ENCODE data around the gene RASGRP3.

RASGRP3 gene

GRCh38 chr2:33605056-33605455, 128.6 kb downstream of the RASGRP3 start:
- peaks cover 0 to 10% (median 0%) of the 10 kb centered on the region in 5 donors for H3K4me1 ChIP-seq (ENCODE audit: control insufficient read depth in 5 of 5, insufficient read depth in 5 of 5, low read length in 5 of 5)
- H3K27ac ChIP-seq (ENCODE audit: low read depth, low read length) = no peak overlapping the region
- H3K27me3 ChIP-seq (ENCODE audit: control insufficient read depth in 5 of 5, insufficient read depth in 4 of 5, low read length in 5 of 5) = no peaks in the 10 kb centered on the region
- no peak overlapping the region for H3K4me3 ChIP-seq (ENCODE audit: low read depth in 1 of 5, low read length in 5 of 5)
- H3K36me3 ChIP-seq (ENCODE audit: control insufficient read depth in 5 of 5, insufficient read depth in 5 of 5, low read length in 5 of 5) = no peaks in the 10 kb centered on the region
- peak overlapping the region in 1 of 5 donors; percentile 3 for H3K9ac ChIP-seq (ENCODE audit: low read length in 5 of 5)
- H3K9me3 ChIP-seq (ENCODE audit: control insufficient read depth in 5 of 5, low read length in 5 of 5) = no peaks in the 10 kb centered on the region

GRCh38 chr2:33606100-33606499, 129.7 kb downstream of the RASGRP3 start:
- no peak overlapping the region for H3K4me3 ChIP-seq (ENCODE audit: low read depth in 1 of 5, low read length in 5 of 5)
- H3K36me3 ChIP-seq (ENCODE audit: control insufficient read depth in 5 of 5, insufficient read depth in 5 of 5, low read length in 5 of 5) = no peaks in the 10 kb centered on the region

GRCh38 chr2:33606622-33607021, 130.2 kb downstream of the RASGRP3 start:
- peaks cover 0 to 10% (median 0%) of the 10 kb centered on the region in 5 donors for H3K4me1 ChIP-seq (ENCODE audit: control insufficient read depth in 5 of 5, insufficient read depth in 5 of 5, low read length in 5 of 5)
- no peaks in the 10 kb centered on the region for H3K9me3 ChIP-seq (ENCODE audit: control insufficient read depth in 5 of 5, low read length in 5 of 5)
- no peaks in the 10 kb centered on the region for H3K27me3 ChIP-seq (ENCODE audit: control insufficient read depth in 5 of 5, insufficient read depth in 4 of 5, low read length in 5 of 5)
- H3K9ac ChIP-seq (ENCODE audit: low read length in 5 of 5) = no peak overlapping the region
- H3K27ac ChIP-seq (ENCODE audit: low read depth, low read length) = no peak overlapping the region
- no peaks in the 10 kb centered on the region for H3K36me3 ChIP-seq (ENCODE audit: control insufficient read depth in 5 of 5, insufficient read depth in 5 of 5, low read length in 5 of 5)
- H3K4me3 ChIP-seq (ENCODE audit: low read depth in 1 of 5, low read length in 5 of 5) = no peak overlapping the region

More at GRCh38 chr2:33606100-33606499, 129.7 kb downstream of the RASGRP3 start:
- H3K9ac ChIP-seq (ENCODE audit: low read length in 5 of 5) = no peak overlapping the region
- H3K27me3 ChIP-seq (ENCODE audit: control insufficient read depth in 5 of 5, insufficient read depth in 4 of 5, low read length in 5 of 5) = no peaks in the 10 kb centered on the region
- H3K9me3 ChIP-seq (ENCODE audit: control insufficient read depth in 5 of 5, low read length in 5 of 5) = no peaks in the 10 kb centered on the region
- no peak overlapping the region for H3K27ac ChIP-seq (ENCODE audit: low read depth, low read length)
- H3K4me1 ChIP-seq (ENCODE audit: control insufficient read depth in 5 of 5, insufficient read depth in 5 of 5, low read length in 5 of 5) = peaks cover 0 to 10% (median 0%) of the 10 kb centered on the region in 5 donors

DNA sequence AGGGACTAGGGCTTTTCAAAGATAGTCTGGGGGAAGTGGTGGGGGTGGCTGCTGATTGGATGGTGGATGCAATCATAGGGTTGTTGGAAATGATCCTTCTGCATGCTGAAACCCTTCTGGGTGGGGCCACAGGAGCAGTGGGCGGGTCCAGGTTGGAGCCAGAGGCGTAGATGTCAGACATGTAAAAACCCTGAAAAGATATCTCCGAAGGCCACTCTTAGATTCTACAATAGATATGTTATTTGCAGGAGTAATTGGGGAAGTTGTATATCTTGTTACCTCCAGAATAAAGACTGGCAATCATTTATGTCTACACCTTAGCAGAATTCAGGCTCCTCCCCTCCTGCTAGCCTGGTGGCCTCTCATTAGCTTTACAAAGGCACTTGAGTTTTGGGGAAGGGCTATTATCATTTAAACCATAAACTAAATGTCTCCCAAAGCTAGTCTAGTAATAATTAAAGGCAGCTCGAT, 130.8 kb downstream of the RASGRP3 start:
- H3K9me3 ChIP-seq (ENCODE audit: control insufficient read depth in 5 of 5, low read length in 5 of 5) = no peaks in the 10 kb centered on the region
- no peak overlapping the region for H3K27ac ChIP-seq (ENCODE audit: low read depth, low read length)
- no peak overlapping the region for H3K4me3 ChIP-seq (ENCODE audit: low read depth in 1 of 5, low read length in 5 of 5)
- no peaks in the 10 kb centered on the region for H3K36me3 ChIP-seq (ENCODE audit: control insufficient read depth in 5 of 5, insufficient read depth in 5 of 5, low read length in 5 of 5)
- H3K27me3 ChIP-seq (ENCODE audit: control insufficient read depth in 5 of 5, insufficient read depth in 4 of 5, low read length in 5 of 5) = no peaks in the 10 kb centered on the region
- no peak overlapping the region for H3K9ac ChIP-seq (ENCODE audit: low read length in 5 of 5)
- peaks cover 0 to 10% (median 0%) of the 10 kb centered on the region in 5 donors for H3K4me1 ChIP-seq (ENCODE audit: control insufficient read depth in 5 of 5, insufficient read depth in 5 of 5, low read length in 5 of 5)

DNA sequence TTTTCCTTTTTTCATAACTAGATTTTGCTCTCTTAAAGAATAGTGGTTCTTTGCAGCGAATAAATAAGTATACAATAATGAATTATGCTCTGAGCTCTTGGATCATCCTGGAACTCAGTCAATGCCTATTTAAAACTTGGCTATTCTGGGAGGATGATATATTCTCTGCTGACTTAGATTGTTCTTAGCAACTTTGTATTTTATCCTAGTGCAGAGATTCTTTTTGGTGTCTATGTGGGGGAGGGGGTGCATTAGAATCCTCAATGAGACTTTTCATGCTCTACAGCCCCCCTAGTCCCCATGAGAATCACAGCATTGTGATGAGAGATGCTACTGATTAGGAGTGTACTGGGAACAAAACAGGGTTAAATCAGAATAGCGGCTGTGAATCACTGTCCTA, 131.5 kb downstream of the RASGRP3 start:
- no peaks in the 10 kb centered on the region for H3K27me3 ChIP-seq (ENCODE audit: control insufficient read depth in 5 of 5, insufficient read depth in 4 of 5, low read length in 5 of 5)
- H3K9ac ChIP-seq (ENCODE audit: low read length in 5 of 5) = no peak overlapping the region
- H3K4me1 ChIP-seq (ENCODE audit: control insufficient read depth in 5 of 5, insufficient read depth in 5 of 5, low read length in 5 of 5) = peaks cover 0 to 10% (median 0%) of the 10 kb centered on the region in 5 donors
- H3K27ac ChIP-seq (ENCODE audit: low read depth, low read length) = no peak overlapping the region
- H3K4me3 ChIP-seq (ENCODE audit: low read depth in 1 of 5, low read length in 5 of 5) = no peak overlapping the region
- H3K36me3 ChIP-seq (ENCODE audit: control insufficient read depth in 5 of 5, insufficient read depth in 5 of 5, low read length in 5 of 5) = no peaks in the 10 kb centered on the region
- no peaks in the 10 kb centered on the region for H3K9me3 ChIP-seq (ENCODE audit: control insufficient read depth in 5 of 5, low read length in 5 of 5)

DNA sequence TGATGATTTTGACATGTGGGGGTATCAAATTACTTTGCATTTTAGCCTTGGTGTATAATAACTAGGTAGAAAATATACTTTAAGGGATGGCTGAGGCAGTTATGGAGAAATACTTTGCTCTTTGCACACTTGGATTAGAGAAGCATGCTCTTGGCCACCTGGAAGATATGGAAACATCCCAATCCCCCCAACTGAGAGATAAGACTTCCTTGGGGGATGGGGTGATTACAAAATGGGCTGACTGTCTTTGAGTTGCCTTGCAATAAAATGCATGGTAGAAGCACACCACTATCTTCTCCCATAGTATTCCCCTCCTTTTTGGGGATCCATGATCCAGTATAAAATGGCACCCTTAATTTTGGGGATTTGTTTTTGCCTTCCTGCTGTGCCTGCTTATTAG, 137.7 kb downstream of the RASGRP3 start:
- no peaks in the 10 kb centered on the region for H3K27me3 ChIP-seq (ENCODE audit: control insufficient read depth in 5 of 5, insufficient read depth in 4 of 5, low read length in 5 of 5)
- no peaks in the 10 kb centered on the region for H3K36me3 ChIP-seq (ENCODE audit: control insufficient read depth in 5 of 5, insufficient read depth in 5 of 5, low read length in 5 of 5)
- peaks cover 0 to 6% (median 5%) of the 10 kb centered on the region in 5 donors for H3K9me3 ChIP-seq (ENCODE audit: control insufficient read depth in 5 of 5, low read length in 5 of 5)
- H3K4me3 ChIP-seq (ENCODE audit: low read depth in 1 of 5, low read length in 5 of 5) = no peak overlapping the region
- H3K9ac ChIP-seq (ENCODE audit: low read length in 5 of 5) = no peak overlapping the region
- no peak overlapping the region for H3K27ac ChIP-seq (ENCODE audit: low read depth, low read length)
- H3K4me1 ChIP-seq (ENCODE audit: control insufficient read depth in 5 of 5, insufficient read depth in 5 of 5, low read length in 5 of 5) = no peaks in the 10 kb centered on the region

All from subcutaneous abdominal adipose tissue (tissue), 5 donors.